ENCODE data around the gene AATK. TPM values are rescaled to one million over a fixed set of nuclear protein-coding genes. Genes with fewer than 3 reads are reported as not detected.
A peak's percentile ranks its signal among the peaks of the same experiment; 100 is the strongest.

Gene AATK
- total and polyA plus RNA-seq, 2 of the 13 experiments (the other 11 are each of a cell fraction or from before 2014, with no cell fraction given), result 2.9 to 8.4 TPM

DNA sequence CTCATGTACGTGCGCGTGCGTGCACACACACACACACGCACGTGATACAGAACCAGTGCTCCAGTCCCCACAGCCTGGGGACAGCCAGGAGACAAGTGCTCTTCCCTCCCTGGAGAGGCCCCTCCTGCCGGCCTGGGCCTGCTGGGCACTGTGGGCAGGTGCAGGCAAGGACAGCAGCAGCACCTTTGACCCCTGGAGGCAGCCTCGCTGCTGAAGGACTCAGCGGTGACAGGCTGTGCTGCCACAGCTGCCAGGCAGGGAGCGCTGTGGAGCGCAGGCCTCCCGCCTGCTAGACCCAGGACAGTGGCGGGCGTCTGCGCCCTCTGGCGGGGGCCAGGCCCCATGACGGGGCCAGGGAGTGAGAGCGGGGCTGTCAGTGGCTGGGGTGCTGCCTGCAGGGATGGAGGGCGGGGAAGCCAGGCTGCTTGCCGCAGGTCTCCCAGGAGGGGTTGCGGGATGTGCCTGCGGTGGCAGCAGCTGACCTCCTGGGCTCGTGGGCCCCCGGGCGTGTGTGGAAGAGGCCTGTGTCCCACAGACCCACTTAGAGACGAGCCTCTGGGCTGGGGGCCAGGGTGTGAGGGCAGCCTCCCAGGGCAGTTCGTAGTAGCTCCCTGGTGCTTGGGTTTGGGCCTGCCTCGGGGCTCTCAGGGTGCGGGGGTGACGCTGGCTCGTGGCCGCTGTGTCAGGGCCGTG, 64.3 kb downstream of the AATK start (continued):
- TF ChIP-seq, protein P1, sequence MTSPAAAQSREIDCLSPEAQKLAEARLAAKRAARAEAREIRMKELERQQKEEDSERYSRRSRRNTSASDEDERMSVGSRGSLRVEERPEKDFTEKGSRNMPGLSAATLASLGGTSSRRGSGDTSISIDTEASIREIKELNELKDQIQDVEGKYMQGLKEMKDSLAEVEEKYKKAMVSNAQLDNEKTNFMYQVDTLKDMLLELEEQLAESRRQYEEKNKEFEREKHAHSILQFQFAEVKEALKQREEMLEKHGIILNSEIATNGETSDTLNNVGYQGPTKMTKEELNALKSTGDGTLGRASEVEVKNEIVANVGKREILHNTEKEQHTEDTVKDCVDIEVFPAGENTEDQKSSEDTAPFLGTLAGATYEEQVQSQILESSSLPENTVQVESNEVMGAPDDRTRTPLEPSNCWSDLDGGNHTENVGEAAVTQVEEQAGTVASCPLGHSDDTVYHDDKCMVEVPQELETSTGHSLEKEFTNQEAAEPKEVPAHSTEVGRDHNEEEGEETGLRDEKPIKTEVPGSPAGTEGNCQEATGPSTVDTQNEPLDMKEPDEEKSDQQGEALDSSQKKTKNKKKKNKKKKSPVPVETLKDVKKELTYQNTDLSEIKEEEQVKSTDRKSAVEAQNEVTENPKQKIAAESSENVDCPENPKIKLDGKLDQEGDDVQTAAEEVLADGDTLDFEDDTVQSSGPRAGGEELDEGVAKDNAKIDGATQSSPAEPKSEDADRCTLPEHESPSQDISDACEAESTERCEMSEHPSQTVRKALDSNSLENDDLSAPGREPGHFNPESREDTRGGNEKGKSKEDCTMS (CRISPR knock-in tag; conservative IDR thresholded peaks at IDR 0.05), result no peak
- TF ChIP-seq ZSCAN21 (CRISPR knock-in tag; IDR thresholded peaks at IDR 0.05; ENCODE audit: borderline replicate concordance) (peak; percentile 69; the same call in 1 of the 2 replicates), HOXA7 (CRISPR knock-in tag; IDR thresholded peaks at IDR 0.05) (no peak), JUNB (CRISPR knock-in tag; IDR thresholded peaks at IDR 0.05; ENCODE audit: borderline replicate concordance) (no peak), SP1 (IDR thresholded peaks at IDR 0.05) (no peak), SP1 (CRISPR knock-in tag; IDR thresholded peaks at IDR 0.05) (peak; percentile 88), JUN (CRISPR knock-in tag; IDR thresholded peaks at IDR 0.05) (0 out of 2 replicates have a peak, but pooled peaks have one; percentile 55), ZBTB21 (CRISPR knock-in tag; IDR thresholded peaks at IDR 0.05) (no peak), ZNF816 (CRISPR knock-in tag; IDR thresholded peaks at IDR 0.05; ENCODE audit: borderline replicate concordance) (no peak), ELF3 (CRISPR knock-in tag; IDR thresholded peaks at IDR 0.05) (peak; percentile 91), DMAP1 (CRISPR knock-in tag; IDR thresholded peaks at IDR 0.05) (peak; percentile 67; the same call in 1 of the 2 replicates), ZFP1 (CRISPR knock-in tag; IDR thresholded peaks at IDR 0.05) (peak; percentile 83), ZFP41 (CRISPR knock-in tag; IDR thresholded peaks at IDR 0.05; ENCODE audit: borderline replicate concordance) (peak; percentile 53; the same call in 1 of the 2 replicates), KLF9 (CRISPR knock-in tag; IDR thresholded peaks at IDR 0.05; ENCODE audit: low read depth) (no peak), ZNF235 (CRISPR knock-in tag; IDR thresholded peaks at IDR 0.05; ENCODE audit: borderline replicate concordance) (peak; percentile 94), ZNF205 (CRISPR knock-in tag; IDR thresholded peaks at IDR 0.05) (peak; percentile 92), SAP130 (CRISPR knock-in tag; IDR thresholded peaks at IDR 0.05; ENCODE audit: low read depth) (peak; percentile 94), CBX1 (IDR thresholded peaks at IDR 0.05; ENCODE audit: low read depth) (peak; percentile 98), ZNF678 (CRISPR knock-in tag; IDR thresholded peaks at IDR 0.05) (no peak), EEA1 (CRISPR knock-in tag; IDR thresholded peaks at IDR 0.05; ENCODE audit: borderline replicate concordance) (no peak; the same call in 1 of the 2 replicates), ZNF772 (CRISPR knock-in tag; IDR thresholded peaks at IDR 0.05) (peak; percentile 78), SP4 (CRISPR knock-in tag; IDR thresholded peaks at IDR 0.05) (peak; percentile 78)
- TF ChIP-seq, protein P2, sequence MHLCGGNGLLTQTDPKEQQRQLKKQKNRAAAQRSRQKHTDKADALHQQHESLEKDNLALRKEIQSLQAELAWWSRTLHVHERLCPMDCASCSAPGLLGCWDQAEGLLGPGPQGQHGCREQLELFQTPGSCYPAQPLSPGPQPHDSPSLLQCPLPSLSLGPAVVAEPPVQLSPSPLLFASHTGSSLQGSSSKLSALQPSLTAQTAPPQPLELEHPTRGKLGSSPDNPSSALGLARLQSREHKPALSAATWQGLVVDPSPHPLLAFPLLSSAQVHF (CRISPR knock-in tag; IDR thresholded peaks at IDR 0.05), result no peak
- TF ChIP-seq, protein P3, sequence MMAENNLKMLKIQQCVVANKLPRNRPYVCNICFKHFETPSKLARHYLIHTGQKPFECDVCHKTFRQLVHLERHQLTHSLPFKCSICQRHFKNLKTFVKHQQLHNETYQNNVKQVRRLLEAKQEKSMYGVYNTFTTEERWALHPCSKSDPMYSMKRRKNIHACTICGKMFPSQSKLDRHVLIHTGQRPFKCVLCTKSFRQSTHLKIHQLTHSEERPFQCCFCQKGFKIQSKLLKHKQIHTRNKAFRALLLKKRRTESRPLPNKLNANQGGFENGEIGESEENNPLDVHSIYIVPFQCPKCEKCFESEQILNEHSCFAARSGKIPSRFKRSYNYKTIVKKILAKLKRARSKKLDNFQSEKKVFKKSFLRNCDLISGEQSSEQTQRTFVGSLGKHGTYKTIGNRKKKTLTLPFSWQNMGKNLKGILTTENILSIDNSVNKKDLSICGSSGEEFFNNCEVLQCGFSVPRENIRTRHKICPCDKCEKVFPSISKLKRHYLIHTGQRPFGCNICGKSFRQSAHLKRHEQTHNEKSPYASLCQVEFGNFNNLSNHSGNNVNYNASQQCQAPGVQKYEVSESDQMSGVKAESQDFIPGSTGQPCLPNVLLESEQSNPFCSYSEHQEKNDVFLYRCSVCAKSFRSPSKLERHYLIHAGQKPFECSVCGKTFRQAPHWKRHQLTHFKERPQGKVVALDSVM (CRISPR knock-in tag; IDR thresholded peaks at IDR 0.05), result peak; percentile 95
- TF ChIP-seq, protein P4, sequence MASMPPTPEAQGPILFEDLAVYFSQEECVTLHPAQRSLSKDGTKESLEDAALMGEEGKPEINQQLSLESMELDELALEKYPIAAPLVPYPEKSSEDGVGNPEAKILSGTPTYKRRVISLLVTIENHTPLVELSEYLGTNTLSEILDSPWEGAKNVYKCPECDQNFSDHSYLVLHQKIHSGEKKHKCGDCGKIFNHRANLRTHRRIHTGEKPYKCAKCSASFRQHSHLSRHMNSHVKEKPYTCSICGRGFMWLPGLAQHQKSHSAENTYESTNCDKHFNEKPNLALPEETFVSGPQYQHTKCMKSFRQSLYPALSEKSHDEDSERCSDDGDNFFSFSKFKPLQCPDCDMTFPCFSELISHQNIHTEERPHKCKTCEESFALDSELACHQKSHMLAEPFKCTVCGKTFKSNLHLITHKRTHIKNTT (CRISPR knock-in tag; IDR thresholded peaks at IDR 0.05), result no peak
- TF ChIP-seq, protein P5, sequence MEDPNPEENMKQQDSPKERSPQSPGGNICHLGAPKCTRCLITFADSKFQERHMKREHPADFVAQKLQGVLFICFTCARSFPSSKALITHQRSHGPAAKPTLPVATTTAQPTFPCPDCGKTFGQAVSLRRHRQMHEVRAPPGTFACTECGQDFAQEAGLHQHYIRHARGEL (CRISPR knock-in tag; IDR thresholded peaks at IDR 0.05), result peak; percentile 86; the same call in 1 of the 2 replicates

Measured in HepG2 (cell line).